ENCODE measurements around the gene NR2E1. TPM values are rescaled to one million over a fixed set of nuclear protein-coding genes. Genes with fewer than 3 reads are reported as not detected.

Gene NR2E1
- total and polyA plus RNA-seq, 2 of the 13 experiments (the other 11 are each of a cell fraction or from before 2014, with no cell fraction given) = not detected

DNA sequence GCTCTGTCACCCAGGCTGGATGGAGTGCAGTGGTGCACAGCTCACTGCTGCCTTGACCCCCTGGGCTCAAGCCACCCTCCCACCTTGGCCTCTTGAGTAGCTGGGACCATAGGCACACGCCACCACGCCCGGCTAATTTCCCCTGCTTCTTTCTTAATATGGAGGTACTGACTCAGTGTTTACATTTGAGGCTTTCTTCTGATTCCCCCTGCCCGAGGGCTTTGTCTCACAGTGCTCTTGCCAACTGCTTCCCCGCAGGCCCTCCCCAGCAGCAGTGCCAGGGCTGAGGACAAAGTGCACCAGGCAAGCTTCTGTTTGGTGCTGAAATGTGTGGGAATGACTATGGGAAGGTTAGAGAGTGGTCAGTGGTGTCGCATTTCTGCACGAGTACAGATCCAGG lies 34.8 kb downstream of the NR2E1 start (continued):
- TF ChIP-seq ZMYM3 (CRISPR knock-in tag; IDR thresholded peaks at IDR 0.05) (0 out of 2 replicates have a peak, but pooled peaks have one; percentile 52), ZNF660 (CRISPR knock-in tag; IDR thresholded peaks at IDR 0.05; ENCODE audit: borderline replicate concordance, low read depth) (no peak), SIX1 (CRISPR knock-in tag; IDR thresholded peaks at IDR 0.05; ENCODE audit: borderline replicate concordance) (no peak; the same call in 1 of the 2 replicates)
- TF ChIP-seq, protein P1, sequence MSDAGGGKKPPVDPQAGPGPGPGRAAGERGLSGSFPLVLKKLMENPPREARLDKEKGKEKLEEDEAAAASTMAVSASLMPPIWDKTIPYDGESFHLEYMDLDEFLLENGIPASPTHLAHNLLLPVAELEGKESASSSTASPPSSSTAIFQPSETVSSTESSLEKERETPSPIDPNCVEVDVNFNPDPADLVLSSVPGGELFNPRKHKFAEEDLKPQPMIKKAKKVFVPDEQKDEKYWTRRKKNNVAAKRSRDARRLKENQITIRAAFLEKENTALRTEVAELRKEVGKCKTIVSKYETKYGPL (CRISPR knock-in tag; IDR thresholded peaks at IDR 0.05) = no peak
- TF ChIP-seq, protein P2, sequence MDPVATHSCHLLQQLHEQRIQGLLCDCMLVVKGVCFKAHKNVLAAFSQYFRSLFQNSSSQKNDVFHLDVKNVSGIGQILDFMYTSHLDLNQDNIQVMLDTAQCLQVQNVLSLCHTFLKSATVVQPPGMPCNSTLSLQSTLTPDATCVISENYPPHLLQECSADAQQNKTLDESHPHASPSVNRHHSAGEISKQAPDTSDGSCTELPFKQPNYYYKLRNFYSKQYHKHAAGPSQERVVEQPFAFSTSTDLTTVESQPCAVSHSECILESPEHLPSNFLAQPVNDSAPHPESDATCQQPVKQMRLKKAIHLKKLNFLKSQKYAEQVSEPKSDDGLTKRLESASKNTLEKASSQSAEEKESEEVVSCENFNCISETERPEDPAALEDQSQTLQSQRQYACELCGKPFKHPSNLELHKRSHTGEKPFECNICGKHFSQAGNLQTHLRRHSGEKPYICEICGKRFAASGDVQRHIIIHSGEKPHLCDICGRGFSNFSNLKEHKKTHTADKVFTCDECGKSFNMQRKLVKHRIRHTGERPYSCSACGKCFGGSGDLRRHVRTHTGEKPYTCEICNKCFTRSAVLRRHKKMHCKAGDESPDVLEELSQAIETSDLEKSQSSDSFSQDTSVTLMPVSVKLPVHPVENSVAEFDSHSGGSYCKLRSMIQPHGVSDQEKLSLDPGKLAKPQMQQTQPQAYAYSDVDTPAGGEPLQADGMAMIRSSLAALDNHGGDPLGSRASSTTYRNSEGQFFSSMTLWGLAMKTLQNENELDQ (CRISPR knock-in tag; IDR thresholded peaks at IDR 0.05; ENCODE audit: borderline replicate concordance) = no peak
- TF ChIP-seq, protein P3, sequence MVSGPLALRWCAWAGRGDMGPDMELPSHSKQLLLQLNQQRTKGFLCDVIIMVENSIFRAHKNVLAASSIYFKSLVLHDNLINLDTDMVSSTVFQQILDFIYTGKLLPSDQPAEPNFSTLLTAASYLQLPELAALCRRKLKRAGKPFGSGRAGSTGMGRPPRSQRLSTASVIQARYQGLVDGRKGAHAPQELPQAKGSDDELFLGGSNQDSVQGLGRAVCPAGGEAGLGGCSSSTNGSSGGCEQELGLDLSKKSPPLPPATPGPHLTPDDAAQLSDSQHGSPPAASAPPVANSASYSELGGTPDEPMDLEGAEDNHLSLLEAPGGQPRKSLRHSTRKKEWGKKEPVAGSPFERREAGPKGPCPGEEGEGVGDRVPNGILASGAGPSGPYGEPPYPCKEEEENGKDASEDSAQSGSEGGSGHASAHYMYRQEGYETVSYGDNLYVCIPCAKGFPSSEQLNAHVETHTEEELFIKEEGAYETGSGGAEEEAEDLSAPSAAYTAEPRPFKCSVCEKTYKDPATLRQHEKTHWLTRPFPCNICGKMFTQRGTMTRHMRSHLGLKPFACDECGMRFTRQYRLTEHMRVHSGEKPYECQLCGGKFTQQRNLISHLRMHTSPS (CRISPR knock-in tag; IDR thresholded peaks at IDR 0.05; ENCODE audit: low read depth) = peak; percentile 87
- TF ChIP-seq, protein P4, sequence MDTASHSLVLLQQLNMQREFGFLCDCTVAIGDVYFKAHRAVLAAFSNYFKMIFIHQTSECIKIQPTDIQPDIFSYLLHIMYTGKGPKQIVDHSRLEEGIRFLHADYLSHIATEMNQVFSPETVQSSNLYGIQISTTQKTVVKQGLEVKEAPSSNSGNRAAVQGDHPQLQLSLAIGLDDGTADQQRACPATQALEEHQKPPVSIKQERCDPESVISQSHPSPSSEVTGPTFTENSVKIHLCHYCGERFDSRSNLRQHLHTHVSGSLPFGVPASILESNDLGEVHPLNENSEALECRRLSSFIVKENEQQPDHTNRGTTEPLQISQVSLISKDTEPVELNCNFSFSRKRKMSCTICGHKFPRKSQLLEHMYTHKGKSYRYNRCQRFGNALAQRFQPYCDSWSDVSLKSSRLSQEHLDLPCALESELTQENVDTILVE (CRISPR knock-in tag; IDR thresholded peaks at IDR 0.05) = 0 out of 2 replicates have a peak, but pooled peaks have one; percentile 43
